Hematopoietic multipotent progenitor cell treated with erythropoietin and hydrocortisone succinate and interleukin-3 and kit ligand, for 8 days (in vitro differentiated cells): ENCODE data around the gene FGFR3.
"Not testable (repeated sequence)": the region's sequence is repeated elsewhere in the genome, so short reads cannot be mapped to it uniquely, and the experiment has no call there.

Source experiments
- DNase-seq: peaks from one replicate; pipeline ENCODE4 v3.0.0-alpha.2; 2015

FGFR3 gene

GRCh38 chr4:1822568-1823544 is 29.8 kb downstream of the FGFR3 start:
- DNase-seq: no peak

- no peak for DNase-seq
Observed at GRCh38 chr4:1823545-1823932, 30.4 kb downstream of the FGFR3 start.

DNA sequence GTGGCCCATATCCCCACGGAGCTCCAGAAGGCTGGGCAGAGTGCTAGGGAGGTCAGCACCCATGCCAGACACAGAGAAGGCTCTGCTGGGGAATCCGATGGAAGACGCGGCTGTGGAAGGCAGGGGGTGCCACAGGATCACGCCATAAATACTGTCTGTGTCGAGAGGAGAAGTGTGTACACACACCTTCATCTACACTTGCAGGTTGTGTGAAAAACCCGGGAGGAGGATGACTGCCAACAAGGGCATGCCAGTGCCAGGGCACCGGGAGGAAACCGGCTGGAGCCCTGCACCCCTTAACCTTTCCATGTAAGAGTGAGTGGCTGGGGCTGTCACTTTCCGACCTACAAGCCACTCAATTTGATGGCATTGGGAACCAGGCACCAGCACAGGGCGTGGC is 31.7 kb downstream of the FGFR3 start:
- no peak for DNase-seq

DNA sequence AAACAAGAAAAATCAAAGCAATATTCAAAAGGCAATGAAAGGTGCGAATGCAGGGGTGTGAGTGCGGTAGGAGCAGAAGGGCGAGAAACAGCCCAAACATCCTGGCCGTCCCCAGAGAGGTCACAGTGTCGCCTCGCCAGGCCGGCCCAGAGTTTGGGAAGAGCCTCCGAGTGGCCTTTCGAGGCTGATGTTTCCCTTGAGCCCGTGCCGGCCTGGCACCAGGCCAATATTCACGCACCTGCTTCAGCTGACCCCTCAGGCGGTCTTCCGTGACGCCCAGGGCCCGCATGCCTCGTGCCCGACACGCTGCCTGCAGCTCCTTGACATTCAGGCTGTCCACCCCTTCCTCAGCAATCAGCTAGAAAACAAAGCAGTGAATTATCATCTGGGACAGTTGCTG is 32.2 kb downstream of the FGFR3 start:
- DNase-seq: no peak

- DNase-seq: no peak
Observed at GRCh38 chr4:1826531-1827350, 33.6 kb downstream of the FGFR3 start.

- no peak for DNase-seq
Observed at GRCh38 chr4:1830234-1830633, 37.1 kb downstream of the FGFR3 start.

DNA sequence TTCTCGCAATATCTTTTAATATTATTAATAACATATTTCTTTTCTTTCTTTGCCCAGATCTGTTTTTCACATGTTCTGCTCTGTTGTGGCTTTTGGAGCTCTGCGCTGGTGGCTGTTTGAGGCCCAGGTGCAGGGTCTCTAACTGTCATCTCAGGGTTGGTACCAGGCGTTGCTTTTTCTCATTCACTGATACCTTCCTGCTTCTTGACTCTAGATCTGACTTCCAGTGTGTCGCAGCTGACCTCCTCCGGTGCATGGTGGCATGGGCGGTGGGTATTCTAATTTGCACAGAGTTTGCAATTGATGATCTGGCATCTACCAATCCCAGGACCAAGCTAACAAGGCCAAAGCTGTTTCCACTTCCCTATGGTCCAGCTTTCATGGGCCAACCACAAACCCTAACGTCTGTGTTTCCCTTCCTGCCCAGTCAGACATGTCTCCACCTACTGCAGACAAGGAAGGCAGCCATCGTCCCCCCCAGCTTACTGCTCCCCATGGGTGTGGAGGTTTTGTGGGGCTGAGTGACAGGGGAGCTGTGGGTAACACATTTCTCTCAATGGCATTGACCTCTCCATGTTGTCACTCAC is 37.6 kb downstream of the FGFR3 start:
- no peak for DNase-seq

DNA sequence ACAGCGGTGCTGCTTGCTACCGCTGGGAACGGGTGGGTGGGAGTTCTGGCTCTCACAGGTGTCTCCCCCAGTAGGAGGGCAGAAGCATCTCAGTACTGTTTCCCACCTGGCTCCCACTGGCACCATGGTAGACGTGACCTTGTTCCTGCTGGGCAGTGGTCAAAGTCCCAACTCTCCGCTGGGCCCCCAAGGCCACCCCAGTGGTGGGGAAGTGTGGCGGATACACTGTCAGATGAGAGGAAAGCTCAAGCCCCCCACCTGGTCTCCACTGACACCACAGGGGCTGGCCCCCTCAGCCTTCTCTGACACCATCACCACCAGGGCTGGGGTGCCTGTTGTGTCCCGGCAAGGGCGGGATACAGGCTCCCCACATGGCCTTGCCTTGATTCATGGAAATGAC is 38.2 kb downstream of the FGFR3 start:
- no peak for DNase-seq

GRCh38 chr4:1832690-1833089 is 39.6 kb downstream of the FGFR3 start:
- DNase-seq: no peak

DNA sequence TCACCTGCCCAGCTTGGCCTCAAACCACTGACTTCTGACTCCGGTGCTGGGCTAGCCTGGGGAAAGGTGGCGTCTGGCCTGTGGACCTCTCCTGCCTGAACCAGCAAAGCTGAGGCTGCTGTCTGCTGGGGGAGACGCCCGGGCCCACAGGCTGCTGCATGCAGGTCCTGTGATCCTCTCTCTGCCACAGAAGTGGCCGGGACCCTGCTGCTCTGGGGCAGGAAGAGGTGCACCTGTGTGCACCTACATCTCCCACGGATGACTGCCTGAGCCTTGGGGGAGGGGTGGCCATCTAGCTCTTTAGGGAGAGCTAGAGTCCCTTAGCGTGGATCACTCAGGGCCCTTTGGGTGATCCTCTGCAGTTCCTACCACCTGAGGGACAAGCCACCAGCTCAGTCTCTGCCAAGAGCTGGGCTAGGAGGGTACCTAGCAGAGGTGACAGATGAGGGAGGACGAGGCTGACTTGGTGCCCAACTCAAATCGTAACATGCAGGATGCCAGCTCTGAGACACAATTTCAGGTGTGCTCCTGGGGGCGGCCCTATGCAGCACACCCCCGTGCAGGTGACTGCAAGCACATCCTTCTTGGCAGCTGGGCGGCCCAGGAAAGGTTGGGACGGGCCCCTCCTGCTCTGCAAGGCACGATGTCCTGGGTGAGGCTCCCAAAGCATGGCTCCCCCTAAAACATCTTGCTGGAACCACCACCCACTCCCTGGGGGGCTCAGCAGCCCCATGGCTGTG is 40.4 kb downstream of the FGFR3 start:
- no peak for DNase-seq

GRCh38 chr4:1834047-1834775 is 41.1 kb downstream of the FGFR3 start:
- DNase-seq: no peak

GRCh38 chr4:1835836-1836235 is 42.7 kb downstream of the FGFR3 start:
- not testable (repeated sequence) for DNase-seq

DNA sequence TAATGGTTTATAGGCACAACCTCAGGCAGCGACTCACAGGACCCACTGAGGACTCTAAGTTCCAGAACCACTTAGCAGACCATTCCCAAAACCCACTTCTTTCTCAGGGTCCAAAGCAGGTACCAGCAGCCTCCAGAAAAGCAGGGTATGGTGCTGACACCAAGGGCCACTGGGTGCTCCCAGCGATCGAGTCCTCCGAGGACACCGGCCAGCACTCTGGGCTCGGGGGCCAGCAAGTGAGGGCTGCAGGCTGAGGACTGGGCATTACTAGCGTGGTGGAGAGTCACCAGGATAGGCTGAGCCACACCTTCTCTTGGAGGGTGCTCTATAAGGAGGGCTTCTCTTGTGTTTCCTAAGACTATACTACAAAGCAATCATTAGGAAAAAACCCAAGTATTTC is 43.6 kb downstream of the FGFR3 start:
- DNase-seq: no peak

- DNase-seq: no peak
Observed at GRCh38 chr4:1837069-1837468, 44.0 kb downstream of the FGFR3 start.

DNA sequence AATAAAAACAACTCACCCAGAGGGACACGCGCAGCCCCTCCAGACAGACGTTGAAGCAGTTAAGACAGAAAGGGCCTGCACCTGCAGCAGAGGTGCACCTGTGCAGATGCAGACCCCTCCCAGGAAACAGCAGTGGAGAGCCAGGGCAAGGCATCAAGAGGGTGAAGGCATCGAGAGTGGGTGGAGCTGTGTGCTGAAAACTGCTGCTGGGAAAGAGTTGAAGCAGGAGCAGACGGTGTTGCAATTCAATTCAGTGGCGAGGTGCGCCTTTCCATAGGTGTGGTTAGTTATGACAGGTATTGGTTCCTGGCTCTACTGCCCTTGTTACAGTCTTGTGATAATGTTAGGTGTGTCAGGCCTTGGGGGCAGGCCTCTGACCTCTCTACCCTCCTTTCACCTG is 46.2 kb downstream of the FGFR3 start:
- no peak for DNase-seq

DNA sequence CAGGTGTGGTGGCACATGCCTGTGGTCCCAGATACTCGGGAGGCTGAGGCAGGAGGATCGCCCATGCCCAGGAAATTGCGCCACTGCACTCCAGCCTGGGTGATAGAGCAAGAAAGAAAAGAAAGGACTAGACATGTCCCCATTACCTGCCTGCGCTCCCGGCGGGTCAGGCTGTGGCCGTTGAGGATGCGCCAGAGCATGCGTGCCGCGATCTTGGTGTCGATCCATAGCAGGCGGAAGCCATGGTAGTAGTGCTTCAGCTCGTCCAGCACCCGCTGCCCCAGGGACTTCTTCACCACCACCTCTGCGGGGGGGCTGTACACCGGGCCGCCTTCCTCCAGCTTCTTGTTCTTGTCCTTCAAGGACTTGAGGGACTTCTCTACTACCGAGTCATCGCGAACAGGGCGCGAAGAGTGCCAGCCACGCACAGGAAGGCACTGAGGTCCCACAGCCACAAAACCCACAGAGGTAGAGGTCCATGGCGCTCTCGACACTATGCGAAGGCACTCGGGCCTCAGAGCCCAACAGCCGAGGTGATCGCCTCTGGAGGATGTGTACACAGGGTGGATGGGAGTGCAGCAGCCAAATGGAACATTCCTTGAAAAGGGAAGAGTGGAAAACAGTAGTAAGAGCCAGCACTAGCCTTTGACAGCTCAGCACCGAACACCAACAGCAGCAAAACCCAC is 48.3 kb downstream of the FGFR3 start:
- DNase-seq: no peak

DNA sequence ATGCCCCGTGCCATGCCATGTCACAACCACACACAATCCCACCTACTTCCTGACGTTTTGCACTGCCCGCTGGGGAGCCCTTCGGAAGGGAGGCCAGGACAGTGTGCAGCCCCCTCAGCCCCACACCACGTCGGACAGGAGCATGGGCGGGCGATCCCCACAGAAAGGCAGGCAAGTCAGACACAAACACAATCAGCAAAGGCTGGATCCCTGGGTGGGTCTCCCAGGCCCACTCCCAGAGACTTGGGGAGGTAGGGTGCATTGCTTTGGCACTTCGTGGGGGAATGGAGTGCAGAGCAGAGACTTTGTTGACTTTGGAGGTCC is 48.8 kb downstream of the FGFR3 start:
- no peak for DNase-seq

- DNase-seq: no peak
Observed at GRCh38 chr4:1842339-1842895, 49.3 kb downstream of the FGFR3 start.

GRCh38 chr4:1842993-1843448 is 49.9 kb downstream of the FGFR3 start:
- no peak for DNase-seq

DNA sequence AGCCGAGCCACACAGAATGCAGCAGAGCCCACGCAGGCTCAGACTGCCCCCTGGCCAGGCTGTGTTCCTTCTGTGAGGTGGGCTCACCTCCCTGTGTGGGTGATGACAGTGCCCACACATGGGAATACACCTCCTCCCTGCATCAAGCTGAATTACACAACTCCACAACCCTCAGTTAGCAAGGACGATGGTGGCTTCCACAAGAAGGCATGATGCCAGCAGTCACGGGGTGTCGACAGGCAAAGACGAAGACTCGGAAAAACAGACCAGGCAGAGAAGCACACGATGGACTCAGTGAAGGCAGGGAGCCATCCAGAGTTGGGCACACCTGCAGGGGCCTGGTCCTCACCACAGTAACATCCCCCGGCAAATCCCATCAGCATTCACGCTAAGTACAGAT is 50.8 kb downstream of the FGFR3 start:
- no peak for DNase-seq

DNA sequence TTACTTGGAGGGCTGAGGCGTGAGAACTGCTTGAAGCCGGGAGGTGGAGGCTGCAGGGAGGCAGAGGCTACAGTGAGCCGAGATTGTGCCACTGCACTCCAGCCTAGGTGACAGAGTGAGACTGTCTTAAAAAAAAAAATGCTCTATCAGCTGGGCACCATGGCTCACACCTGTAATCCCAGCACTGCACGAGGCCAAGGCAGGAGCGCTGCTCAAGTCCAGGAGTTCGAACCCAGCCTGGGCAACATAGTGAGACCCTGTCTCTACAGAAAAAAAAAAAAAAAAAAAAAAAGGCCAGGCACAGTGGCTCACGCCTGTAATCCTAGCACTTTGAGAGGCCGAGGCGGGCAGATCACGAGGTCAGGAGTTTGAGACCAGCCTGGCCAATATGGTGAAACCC is 51.5 kb downstream of the FGFR3 start:
- DNase-seq: not testable (repeated sequence)
